Hematopoietic multipotent progenitor cell treated with erythropoietin and hydrocortisone succinate and interleukin-3 and kit ligand, for 8 days (in vitro differentiated cells): ENCODE data around the gene SLC30A5.
A peak's percentile ranks its signal among the peaks of the same experiment; 100 is the strongest.
"Not testable (repeated sequence)": the region's sequence is repeated elsewhere in the genome, so short reads cannot be mapped to it uniquely, and the experiment has no call there.

Experiments used
- DNase-seq: peaks from one replicate; pipeline ENCODE4 v3.0.0-alpha.2; 2015

SLC30A5 gene

DNA sequence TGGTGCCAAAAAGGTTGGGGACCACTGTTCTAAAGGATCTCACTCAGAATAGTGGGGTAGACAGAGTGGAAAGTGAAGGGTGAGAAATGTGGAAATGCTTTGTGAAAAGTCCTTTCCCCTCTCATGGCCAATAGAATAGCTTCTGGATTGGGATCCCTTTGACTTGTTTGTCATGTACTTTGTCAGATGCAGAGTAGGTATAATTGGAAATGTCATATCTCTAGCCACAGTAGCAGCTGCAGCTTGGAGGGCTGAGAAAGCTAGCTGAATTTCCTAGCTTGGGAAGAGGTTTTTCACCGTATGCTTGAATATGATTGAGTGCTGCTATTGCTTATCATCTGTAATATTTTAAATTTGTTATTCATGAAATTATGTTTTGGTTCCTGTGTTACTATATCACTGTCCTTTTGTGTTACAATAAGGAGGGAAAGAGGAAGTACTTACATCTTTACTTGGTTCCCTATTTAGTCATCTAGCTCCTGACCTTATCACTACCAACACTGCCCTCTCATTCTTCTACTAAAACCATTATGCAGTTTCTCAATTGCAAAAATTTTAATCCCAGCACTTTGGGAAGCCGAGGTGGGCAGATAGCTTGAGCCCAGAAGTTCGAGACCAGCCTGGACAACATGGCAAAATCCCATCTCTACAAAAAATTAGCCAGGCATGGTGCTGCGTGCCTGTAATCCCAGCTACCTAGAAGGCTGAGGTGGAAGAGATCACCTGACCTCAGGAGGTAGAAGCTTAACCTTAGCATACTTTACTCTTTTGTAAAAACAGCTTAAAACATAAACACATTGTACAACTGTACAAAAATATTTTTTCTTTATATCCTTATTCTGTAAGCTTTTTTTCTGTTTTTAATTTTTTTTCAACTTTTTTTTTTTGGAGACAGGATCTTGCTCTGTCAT is 12.4 kb downstream of the SLC30A5 start:
- DNase-seq, result peak; percentile 42

DNA sequence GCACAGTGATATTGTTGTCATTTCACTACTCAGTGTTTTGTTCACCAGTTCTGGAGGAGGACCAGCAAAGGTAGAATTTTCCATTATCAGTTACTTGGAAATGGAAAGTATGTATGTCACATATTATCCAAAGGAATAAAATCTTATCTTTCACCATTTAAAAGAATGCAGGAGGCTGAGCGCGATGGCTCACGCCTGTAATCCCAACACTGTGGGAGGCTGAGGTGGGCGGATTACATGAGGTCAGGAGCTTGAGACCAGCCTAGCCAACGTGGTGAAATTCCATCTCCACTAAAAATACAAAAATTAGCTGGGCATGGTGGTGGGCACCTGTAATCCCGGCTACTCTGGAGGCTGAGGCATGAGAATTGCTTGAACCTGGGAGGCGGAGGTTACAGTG is 14.6 kb downstream of the SLC30A5 start:
- not testable (repeated sequence) for DNase-seq

DNA sequence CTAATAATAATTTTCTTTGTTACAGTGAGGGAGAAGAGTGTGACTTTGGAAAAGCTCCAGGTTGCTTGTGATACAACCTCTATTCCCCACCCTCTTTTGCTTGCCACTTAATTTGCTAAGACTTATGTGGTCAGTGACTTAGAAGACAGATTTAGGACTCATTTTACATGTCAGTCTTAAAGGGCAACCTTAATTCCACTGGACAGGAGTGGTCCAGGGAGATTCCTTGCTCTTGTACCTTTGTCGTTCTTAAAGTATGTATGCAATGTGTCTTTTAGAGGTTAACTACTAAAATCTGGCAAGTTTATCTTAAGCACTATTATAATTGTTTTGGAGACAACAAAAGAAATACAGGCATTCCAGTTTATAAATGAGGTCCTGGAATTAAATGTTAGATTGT is 20.0 kb downstream of the SLC30A5 start:
- no peak for DNase-seq

DNA sequence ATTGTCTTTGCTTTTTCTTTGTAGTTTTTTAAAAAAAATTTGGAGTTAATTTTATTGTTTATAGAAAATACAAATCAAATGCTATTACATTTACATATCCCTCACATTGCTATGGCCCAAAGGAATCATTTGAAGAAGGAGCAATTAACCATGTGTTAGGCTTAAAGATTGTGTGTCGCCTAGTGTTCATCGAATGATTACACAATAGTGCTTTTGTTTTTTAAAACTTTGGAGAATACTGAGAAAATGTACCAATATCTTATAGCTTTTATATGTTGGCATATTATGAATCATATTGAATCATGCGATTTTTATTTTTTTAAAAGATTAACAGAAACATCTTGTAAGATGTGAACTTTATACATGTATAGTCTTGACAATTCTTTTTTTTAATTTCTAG is 21.7 kb downstream of the SLC30A5 start:
- no peak for DNase-seq

DNA sequence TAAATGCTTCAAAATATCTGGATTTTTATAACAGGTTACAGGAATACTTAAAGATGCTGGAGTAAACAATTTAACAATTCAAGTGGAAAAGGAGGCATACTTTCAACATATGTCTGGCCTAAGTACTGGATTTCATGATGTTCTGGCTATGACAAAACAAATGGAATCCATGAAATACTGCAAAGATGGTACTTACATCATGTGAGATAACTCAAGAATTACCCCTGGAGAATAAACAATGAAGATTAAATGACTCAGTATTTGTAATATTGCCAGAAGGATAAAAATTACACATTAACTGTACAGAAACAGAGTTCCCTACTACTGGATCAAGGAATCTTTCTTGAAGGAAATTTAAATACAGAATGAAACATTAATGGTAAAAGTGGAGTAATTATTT is 35.6 kb downstream of the SLC30A5 start:
- no peak for DNase-seq

DNA sequence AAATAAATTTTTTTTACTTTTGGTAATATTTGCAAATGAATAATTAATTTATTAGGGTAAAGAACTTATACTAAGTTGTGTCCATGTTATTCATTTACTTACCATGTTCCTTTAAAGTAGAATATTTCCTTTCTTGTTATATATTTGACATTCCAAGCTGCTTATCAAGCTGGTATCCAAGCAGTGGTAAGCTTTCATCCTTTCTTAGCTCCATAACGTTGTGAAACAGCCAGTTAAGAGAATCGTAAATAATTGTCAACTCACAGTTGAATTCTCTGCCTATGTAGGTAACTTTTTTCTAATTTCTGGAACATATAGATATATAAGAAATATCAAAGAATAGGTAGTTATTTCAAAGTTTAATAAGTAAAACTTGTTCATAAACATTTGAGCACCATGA is 36.4 kb downstream of the SLC30A5 start:
- no peak for DNase-seq

DNA sequence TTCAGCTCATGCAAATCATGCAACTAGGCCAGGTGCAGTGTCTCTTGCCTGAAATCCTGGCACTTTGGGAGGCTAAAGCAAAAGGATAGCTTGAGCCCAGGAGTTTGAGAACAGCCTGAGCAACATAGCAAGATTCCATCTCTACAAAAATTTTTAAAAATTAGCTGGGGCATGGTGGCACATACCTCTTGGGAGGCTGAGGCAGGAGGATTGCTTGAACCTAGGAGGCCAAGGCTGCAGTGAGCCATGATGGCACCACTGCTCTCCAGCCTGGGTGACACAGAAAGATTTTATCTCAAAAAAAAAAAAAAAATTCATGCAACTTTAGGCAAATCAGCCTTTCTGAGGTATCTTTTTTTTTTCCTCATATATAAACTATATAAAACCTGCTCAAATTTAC is 37.5 kb downstream of the SLC30A5 start:
- no peak for DNase-seq

DNA sequence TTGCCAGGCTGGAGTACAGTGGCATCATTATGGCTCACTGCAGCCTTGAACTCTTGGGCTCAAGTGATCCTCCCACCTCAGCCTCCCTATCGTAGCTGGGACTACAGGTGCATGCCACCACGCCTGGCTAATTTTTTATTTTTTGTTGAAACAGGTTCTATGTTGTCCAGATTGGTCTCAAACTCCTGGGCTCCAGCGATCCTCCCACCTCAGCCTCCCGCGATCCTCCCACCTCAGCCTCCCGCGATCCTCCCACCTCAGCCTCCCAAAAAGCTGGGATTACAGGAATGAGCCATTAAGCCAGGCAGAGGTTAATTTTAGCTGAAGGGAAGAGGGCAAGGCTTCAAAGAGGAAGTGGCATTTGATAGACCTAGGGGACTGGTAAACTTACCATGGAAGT is 40.3 kb downstream of the SLC30A5 start:
- DNase-seq, result no peak

DNA sequence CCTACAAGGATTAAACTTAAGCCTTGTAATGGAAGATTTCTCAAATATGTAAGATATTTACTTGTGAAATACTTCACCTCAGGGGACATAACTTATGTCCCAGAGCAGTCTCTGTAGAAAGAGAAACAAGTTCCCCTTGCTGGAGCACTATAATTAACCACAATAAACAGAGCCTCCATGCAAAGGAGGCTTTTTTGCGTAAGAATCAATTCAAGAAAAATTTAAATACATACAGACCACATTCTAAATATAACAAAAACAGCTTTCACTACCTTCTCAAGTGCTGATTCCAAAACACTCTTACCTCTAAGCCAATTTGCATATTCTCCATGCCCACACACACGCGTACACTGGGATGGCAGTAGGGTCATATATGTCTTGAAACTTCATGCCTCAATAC is 42.5 kb downstream of the SLC30A5 start:
- DNase-seq, result no peak

DNA sequence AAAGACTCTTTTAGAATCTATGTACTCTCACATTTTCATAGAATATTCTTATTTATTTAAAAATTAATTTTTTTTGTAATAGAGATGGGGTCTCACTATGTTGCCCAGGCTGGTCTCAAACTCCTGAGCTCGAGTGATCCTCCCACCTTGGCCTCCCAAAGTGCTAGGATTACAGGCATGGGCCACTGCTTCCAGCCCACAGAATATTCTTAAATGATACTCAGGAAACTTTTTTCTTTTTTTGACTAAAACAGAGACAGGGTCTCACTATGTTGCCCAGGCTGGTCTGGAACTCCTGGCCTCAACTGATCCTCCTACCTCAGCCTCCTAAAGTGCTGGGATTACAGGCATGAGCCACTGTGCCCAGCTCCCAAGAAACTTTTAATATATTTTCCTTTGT is 43.4 kb downstream of the SLC30A5 start:
- not testable (repeated sequence) for DNase-seq

DNA sequence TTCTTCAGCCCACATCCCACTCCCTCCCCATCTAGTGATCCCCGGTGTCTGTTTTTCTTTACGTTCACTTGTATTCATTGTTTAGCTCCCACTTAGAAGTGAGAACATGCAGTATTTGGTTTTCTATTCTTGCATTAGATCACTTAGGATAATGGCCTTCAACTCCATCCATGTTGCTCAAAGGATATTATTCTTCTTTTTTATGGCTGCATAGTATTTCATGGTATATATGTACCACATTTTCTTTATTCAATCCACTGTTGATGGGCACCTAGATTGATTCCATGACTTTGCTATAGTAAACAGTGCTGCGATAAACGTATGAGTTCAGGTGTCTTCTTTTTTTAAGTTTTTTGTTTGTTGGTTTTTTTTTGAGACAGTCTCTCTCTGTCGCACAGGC is 44.0 kb downstream of the SLC30A5 start:
- DNase-seq, result no peak

DNA sequence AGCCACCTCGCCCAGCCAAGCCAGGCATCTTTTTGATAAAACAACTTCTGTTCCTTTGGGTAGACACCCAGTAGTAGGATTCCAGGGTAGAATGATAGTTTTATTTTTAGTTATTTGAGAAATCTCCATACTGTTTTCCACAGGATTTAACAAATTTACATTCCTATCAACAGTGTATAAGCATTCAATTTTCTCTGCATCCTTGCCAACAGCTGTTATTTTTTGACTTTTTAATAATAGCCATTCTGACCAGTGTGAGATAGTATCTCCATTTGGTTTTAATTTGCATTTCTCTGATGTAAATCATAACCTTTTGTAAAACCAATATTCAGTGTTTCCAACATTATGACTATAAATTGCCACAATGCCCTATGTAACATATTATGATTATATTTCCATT is 45.0 kb downstream of the SLC30A5 start:
- DNase-seq, result no peak

DNA sequence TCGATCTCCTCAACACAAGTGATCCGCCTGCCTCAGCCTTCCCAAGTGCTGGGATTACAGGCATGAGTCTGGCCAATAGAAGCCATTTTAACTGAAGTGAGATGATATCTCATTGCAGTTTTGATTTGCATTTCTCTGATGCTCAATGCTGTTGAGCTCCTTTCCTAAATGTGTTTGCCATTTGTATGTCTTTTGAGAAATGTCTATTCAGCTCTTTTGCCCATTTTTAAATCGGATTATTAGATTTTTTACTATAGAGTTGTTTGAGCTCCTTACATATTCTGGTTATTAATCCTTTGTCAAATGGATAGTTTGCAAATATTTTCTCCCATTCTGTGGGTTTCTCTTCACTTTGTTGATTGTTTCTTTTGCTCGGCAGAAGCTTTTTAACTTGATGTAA is 46.4 kb downstream of the SLC30A5 start:
- not testable (repeated sequence) for DNase-seq

DNA sequence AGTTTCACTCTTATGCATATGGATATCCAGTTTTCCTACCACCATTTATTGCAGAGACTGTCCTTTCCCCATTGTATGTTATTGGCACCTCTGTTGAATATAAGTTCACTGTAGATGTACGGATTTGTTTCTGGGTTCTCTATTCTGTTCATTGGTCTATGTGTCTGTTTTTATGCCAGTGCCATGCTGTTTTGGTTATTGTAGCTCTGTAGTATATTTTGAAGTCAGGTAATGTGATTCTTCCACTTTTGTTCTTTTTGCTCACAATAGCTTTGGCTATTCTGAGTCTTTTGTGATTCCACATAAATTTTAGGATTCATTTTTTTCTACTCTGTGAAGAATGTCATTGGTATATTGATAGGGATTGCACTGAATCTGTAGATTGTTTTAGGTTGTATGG is 47.0 kb downstream of the SLC30A5 start:
- DNase-seq, result no peak

DNA sequence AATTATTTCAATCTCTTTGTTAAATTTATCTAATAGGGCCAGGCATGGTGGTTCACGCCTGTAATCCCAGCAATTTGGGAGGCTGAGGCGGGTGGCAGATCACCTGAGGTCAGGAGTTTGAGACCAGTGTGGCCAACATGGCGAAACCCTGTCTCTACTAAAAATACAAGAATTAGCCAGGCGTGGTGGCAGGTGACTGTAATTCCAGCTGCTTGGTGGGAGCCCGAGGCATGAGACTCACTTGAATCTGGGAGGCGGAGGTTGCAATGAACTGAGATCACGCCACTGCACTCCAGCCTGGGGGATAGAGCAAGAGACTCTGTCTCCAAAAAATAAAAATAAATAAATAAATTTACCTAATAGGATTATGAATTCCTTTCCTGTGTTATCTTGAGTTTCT is 54.8 kb downstream of the SLC30A5 start:
- not testable (repeated sequence) for DNase-seq

DNA sequence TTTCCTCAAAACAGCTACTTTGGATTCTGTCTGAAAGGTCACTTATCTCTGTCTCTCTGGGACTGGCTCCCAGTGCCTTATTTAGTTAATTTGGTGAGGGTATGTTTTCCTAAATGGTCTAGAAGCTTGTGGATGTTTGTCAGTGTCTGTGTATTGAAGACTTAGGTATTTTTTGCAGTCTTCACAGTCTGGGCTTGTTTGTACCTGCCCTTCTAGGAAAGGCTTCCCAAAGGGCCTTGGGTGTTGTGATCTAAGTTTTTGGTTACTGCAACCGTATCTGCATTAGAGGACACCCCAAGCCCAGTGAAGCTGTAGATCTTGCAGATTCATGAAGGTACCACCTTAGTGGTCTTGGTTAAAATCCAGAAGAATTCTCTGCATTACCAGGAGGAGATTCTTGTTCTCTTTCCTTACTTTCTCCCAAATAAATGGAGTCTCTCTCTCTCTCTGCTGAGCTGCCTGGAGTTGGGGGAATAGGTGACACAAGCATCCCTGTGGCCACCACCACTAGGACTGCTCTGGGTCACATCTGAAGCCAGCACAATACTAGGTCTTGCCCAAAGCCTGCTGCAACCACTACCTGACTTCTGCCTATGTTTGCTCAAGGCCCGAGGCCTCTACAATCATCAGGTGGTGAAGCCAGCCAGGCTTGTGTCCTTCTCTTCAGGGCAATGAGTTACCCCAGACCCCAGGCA is 55.3 kb downstream of the SLC30A5 start:
- no peak for DNase-seq

DNA sequence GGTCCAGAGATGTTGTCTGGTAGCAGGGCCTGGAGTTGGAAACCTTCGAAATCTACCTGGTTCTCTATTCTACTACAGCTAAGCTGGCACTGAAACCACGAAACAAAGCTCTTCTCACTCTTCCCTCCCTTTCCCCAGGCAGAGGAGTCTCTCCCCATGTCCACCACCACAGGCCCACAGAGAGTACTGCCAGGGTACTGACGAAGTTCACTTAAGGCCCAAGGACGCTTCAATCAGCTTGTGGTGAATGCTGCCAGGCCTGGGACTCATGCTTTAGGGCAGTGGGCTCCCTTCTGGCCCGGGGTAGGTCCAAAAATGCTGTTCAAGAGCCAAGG is 55.8 kb downstream of the SLC30A5 start:
- DNase-seq, result no peak

DNA sequence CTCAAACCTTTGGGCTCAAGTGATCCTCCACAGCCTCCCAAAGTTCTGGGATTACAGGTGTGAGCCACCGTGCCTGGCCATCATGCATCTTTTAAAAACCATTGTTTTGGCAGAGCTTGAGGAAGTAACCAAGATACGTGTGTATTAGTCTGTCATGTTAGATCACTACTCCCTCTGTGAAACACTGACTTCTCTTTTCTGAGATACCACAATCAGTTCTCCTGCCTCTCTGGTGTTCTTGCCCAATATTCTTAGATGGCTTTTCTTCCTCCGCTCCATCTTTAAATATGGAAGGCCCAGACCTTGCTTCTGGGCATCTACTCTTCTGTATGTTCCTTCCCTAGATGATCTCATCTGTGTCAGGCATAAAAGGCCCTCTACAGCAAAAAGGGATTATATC is 58.9 kb downstream of the SLC30A5 start:
- no peak for DNase-seq

DNA sequence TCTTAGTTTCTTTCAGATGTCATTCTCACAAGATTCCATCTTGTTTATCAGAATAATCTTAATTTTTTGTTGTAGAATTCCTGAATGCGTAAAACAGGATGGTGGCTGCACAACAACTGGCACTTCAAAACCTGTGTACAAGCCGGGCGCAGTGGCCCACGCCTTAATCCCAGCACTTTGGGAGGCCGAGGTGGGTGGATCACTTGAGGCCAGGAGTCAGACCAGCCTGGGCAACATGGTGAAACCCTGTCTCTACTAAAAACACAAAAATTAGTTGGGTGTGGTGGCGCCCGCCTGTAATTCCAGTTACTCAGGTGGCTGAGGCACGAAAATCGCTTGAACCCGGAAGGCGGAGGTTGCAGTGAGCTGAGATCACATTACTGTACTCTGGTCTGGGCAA is 62.6 kb downstream of the SLC30A5 start:
- no peak for DNase-seq

DNA sequence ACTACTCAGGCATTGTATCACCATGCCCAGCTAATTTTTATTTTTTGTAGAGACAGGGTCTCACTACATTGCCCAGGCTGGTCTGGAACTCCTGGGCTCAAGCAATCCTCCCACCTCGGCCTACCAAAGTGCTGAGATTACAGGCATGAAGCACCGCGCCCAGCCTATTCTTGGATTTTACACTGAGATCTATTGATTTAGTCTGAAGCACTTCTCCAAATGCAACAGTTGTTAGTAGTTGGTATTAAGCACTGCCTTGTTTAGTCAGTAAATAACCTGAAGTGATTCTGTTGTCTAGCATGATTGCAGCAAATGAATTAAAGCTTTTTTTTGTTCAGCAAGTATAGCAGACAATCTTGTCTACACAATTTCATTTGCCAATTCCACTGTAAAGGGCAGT is 64.2 kb downstream of the SLC30A5 start:
- DNase-seq, result no peak

DNA sequence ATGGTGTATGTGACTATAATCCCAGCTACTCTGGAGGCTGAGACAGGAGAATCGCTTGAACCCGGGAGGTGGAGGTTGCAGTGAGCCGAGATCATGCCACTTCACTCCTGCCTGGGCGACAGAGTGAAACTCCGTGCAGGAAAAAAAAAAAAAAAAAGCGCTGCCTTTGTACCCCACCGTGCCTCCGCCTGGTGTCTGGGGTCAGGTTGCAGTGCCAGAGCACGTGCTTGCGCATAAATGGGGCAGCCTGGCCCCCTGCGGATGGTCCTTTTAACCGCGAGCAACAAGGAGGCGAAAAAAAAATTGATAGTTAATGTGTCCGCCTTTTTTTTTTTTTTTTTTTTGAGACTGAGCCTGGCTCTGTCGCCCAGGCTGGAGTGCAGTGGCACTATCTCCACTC is 66.8 kb downstream of the SLC30A5 start:
- DNase-seq, result no peak

DNA sequence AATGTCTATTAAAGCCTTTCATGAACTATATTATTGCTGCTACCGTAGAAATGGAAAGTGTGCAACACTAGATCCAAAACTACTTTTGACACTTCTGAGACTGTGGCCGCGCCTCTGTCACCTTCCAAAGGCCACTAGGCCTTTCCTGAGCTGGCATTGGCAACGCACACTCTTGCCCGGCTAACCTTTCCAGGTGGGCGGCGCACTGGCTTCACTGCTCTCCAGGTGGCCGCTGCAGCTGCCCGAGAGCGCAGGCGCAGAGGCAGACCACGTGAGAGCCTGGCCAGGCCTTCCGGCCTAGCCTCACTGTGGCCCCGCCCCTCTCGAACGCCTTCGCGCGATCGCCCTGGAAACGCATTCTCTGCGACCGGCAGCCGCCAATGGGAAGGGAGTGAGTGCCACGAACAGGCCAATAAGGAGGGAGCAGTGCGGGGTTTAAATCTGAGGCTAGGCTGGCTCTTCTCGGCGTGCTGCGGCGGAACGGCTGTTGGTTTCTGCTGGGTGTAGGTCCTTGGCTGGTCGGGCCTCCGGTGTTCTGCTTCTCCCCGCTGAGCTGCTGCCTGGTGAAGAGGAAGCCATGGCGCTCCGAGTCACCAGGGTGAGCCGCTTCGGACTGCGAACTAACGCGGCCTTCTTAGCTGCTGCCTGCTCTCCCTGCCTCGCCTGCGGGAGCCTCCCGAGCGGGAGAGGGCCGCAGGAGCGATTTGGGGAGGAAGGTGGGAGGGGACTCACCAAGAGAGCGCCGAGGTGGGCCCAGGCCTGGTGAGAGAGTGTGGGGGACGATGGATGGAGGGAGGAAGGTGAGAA is 73.1 kb downstream of the SLC30A5 start, which contains the start of gene CCNB1:
CCNB1 (plus strand) TSS at position 465 of the 807 bp plus-strand sequence; CDS start at position 578, 113 bp downstream.
- DNase-seq, result peak; percentile 98

DNA sequence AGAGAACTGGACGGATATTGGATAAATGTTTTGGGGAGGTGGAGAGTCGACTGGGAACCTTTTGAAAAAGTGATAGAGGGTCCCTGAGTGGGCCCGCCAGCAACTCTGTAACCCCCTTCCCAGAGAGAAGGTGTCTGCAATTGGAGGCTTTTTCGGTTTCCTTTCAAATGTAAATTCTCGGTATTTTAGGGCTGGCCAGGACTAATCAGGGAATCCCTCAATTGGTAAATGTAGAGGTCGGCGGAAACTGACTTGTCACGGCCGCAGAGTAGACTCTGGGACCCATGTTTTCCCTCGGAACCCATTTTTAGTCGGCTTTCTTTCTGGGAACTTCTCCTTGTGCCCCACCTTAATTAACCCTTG is 73.7 kb downstream of the SLC30A5 start:
- peak; percentile 35 for DNase-seq

DNA sequence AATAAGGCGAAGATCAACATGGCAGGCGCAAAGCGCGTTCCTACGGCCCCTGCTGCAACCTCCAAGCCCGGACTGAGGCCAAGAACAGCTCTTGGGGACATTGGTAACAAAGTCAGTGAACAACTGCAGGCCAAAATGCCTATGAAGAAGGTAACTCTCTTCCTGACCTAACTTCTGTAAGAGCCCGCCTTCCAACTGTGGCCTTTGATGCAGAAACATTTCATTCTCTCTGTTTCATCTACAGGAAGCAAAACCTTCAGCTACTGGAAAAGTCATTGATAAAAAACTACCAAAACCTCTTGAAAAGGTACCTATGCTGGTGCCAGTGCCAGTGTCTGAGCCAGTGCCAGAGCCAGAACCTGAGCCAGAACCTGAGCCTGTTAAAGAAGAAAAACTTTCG is 74.1 kb downstream of the SLC30A5 start:
- DNase-seq, result no peak
